B cell (primary cell): ENCODE results near the gene LTBP3. TPM values are rescaled to one million over a fixed set of nuclear protein-coding genes. Genes with fewer than 3 reads are reported as not detected.

Experiments
- ATAC-seq: fragments of 200-7000 bp; cut with Tn5 transposase; one replicate; pipeline ENCODE4 v1.10.0; 2021; ENCODE audit warnings: low read depth, mild to moderate bottlenecking, moderate number of reproducible peaks, moderate library complexity
- CTCF ChIA-PET: fragments of 350-600 bp; sonication (Branson Sonifier 250); formaldehyde crosslinking; loops from one replicate; lab custom pipeline; 2021; ENCODE audit warnings: antibody characterized with exemption, inconsistent platforms; lab: Charles Lee
- POLR2A ChIA-PET: fragments of 350-600 bp; sonication (Branson Sonifier 250); formaldehyde crosslinking; loops from one replicate; lab custom pipeline; 2021; ENCODE audit warnings: antibody characterized with exemption; lab: Charles Lee
- DNase-seq: peaks from one replicate; pipeline ENCODE4 v3.0.0; 2013
- H2AFZ ChIP-seq: 2 replicates; pipeline ENCODE4 v1.6.1; 2012; ENCODE audit warnings: mild to moderate bottlenecking, low read depth, low read length; ENCODE audit not compliant: insufficient read depth, poor library complexity, severe bottlenecking
- H3K27ac ChIP-seq, 2 donors: 1 replicate in 1 of 2; 2 replicates in 1 of 2; pipeline ENCODE4 v1.5.1; 2012 to 2013; ENCODE audit warnings: low read length in 2 of 2, mild to moderate bottlenecking in 2 of 2, moderate library complexity in 1 of 2
- H3K27me3 ChIP-seq, 4 experiments: fragments of 200-600 bp in 1 of 4; sonication (generic) in 1 of 4; replicated peaks in 1 of 4; 1 replicate in 2 of 4; 2 replicates in 2 of 4; pipeline versions ENCODE4 v1.6.1 to v1.7.0; 2013 to 2016; ENCODE audit warnings: low read length in 3 of 4, mild to moderate bottlenecking in 2 of 4, mixed read lengths in 1 of 4, moderate library complexity in 1 of 4; ENCODE audit not compliant: insufficient read depth in 4 of 4, control insufficient read depth in 3 of 4; ENCODE audit errors: control extremely low read depth in 1 of 4
- H3K36me3 ChIP-seq, 2 experiments: replicated peaks in 1 of 2; 1 replicate in 1 of 2; 2 replicates in 1 of 2; pipeline versions ENCODE4 v1.6.1 to v1.7.1; 2013; ENCODE audit warnings: low read length in 1 of 2; ENCODE audit not compliant: insufficient read depth in 2 of 2, control insufficient read depth in 1 of 2; ENCODE audit errors: control extremely low read depth in 1 of 2, extremely low read depth in 1 of 2
- H3K4me1 ChIP-seq, 2 donors: fragments of 200-600 bp in 1 of 2; sonication (generic) in 1 of 2; 1 replicate in 1 of 2; 2 replicates in 1 of 2; pipeline versions ENCODE4 v1.5.1 to v1.6.1; 2013 to 2017; ENCODE audit warnings: low read length in 2 of 2; ENCODE audit not compliant: control insufficient read depth in 2 of 2, insufficient read depth in 2 of 2
- H3K4me2 ChIP-seq: replicated peaks from 2 replicates; pipeline ENCODE3; 2012; ENCODE audit warnings: mild to moderate bottlenecking, low read depth, low read length; ENCODE audit not compliant: poor library complexity, severe bottlenecking
- H3K4me3 ChIP-seq, 5 experiments: fragments of 200-600 bp in 1 of 5; sonication (generic) in 1 of 5; 1 replicate in 3 of 5; 2 replicates in 2 of 5; pipeline versions ENCODE4 v1.5.1 to v1.7.0; 2011 to 2016; ENCODE audit warnings: low read length in 4 of 5, mild to moderate bottlenecking in 4 of 5, low read depth in 2 of 5, control low read depth in 1 of 5, moderate library complexity in 1 of 5; ENCODE audit not compliant: insufficient read depth in 1 of 5; ENCODE audit errors: control extremely low read depth in 1 of 5, extremely low read depth in 1 of 5
- H3K79me2 ChIP-seq: fragments of 200-600 bp; sonication (generic); one replicate; pipeline ENCODE4 v1.6.0; 2016; ENCODE audit warnings: low read length; ENCODE audit not compliant: control insufficient read depth, insufficient read depth
- H3K9ac ChIP-seq: fragments of 200-600 bp; sonication (generic); 2 replicates; pipeline ENCODE4 v1.6.1; 2017; ENCODE audit warnings: mild to moderate bottlenecking, low read length, moderate library complexity
- H3K9me3 ChIP-seq, 3 donors: one replicate each; pipeline versions ENCODE4 v1.6.1 to v1.7.1; 2013; ENCODE audit warnings: low read length in 2 of 3; ENCODE audit not compliant: control insufficient read depth in 2 of 3, insufficient read depth in 1 of 3; ENCODE audit errors: control extremely low read depth in 1 of 3
- H4K20me1 ChIP-seq: 2 replicates; pipeline ENCODE4 v1.6.0; 2012; ENCODE audit warnings: mild to moderate bottlenecking, low read length; ENCODE audit not compliant: insufficient read depth, control insufficient read depth, poor library complexity, severe bottlenecking
- H3K27ac Mint-ChIP-seq: one replicate; pipeline ENCODE4 v1.8.0; 2021; ENCODE audit warnings: mixed read lengths
- H3K27me3 Mint-ChIP-seq: one replicate; pipeline ENCODE4 v1.8.0; 2021; ENCODE audit warnings: mixed read lengths
- H3K4me1 Mint-ChIP-seq: one replicate; pipeline ENCODE4 v1.8.0; 2021; ENCODE audit warnings: mixed read lengths
- H3K4me3 Mint-ChIP-seq: one replicate; pipeline ENCODE4 v1.8.0; 2021; ENCODE audit warnings: mixed read lengths
- H3K9me3 Mint-ChIP-seq: one replicate; pipeline ENCODE4 v1.8.0; 2022; ENCODE audit warnings: mixed read lengths; ENCODE audit not compliant: insufficient read depth
- EZH2 ChIP-seq: IDR thresholded peaks from 2 replicates; pipeline ENCODE4 v1.6.1; 2012; ENCODE audit warnings: borderline replicate concordance, low read depth, mild to moderate bottlenecking, moderate library complexity, low read length; ENCODE audit not compliant: insufficient read depth, poor library complexity, severe bottlenecking
- WGBS: methylation state at CpG from one replicate; pipeline ENCODE4 v1.1.5; 2013; ENCODE audit warnings: missing lambda C conversion rate; ENCODE audit not compliant: insufficient coverage; 5-methylcytosine and 5-hydroxymethylcytosine counted together
- intact Hi-C: fragments of 100-400 bp; cut with micrococcal nuclease; formaldehyde crosslinking; loops from one replicate; pipeline ENCODE4 v1.10.0; 2022
- polyA plus RNA-seq: library from polyadenylated mRNA; depleted of rRNA; stranded (reverse); fragments of >200 nt; gene quantifications from 2 replicates; pipeline ENCODE4 v1.2.3, GENCODE V29; 2012
- total RNA-seq, 2 donors: library from RNA; stranded (reverse); fragments of 120-200 nt in 1 of 2; gene quantifications; 1 replicate in 1 of 2; 2 replicates in 1 of 2; pipeline versions ENCODE4 v1.2.3 to v1.2.4, GENCODE V29; 2013 to 2022
- TF ChIP-seq, protein P1 (sequence below): fragments of 200-600 bp; IDR thresholded peaks from one replicate; pipeline ENCODE4 v1.8.0; 2022; ENCODE audit warnings: antibody characterized with exemption, mild to moderate bottlenecking

LTBP3 gene
- total and polyA plus RNA-seq, 2 donors (not counting 1 experiment from before 2014, with no cell fraction given), result 65.1 to 69.0 TPM

GRCh38 chr11:65503949-65504673 lies 54.0 kb downstream of the LTBP3 start:
- Histone ChIP-seq H3K4me1 (peaks cover 42 to 49% of the 10 kb centered on the region in 2 donors), H3K9me3 (no peaks in the 10 kb centered on the region), H3K79me2 (peaks cover 71% of the 10 kb centered on the region), H2AFZ (no peak overlapping the region), H3K4me2 (peak overlapping the region; percentile 97), H3K27me3 (no peaks in the 10 kb centered on the region), H4K20me1 (peaks cover 82% of the 10 kb centered on the region), H3K36me3 (peaks cover 1 to 67% of the 10 kb centered on the region in 2 experiments), H3K27ac (peak overlapping the region in 1 of 2 donors; percentile 99), H3K4me3 (peak overlapping the region; percentile 76 to 100 (median 93)), H3K9ac (peak overlapping the region; percentile 97)
- Mint-ChIP-seq H3K27me3 (no peaks in the 10 kb centered on the region), H3K4me3 (no peak overlapping the region), H3K4me1 (peaks cover 47% of the 10 kb centered on the region), H3K9me3 (no peaks in the 10 kb centered on the region), H3K27ac (peak overlapping the region; percentile 39)
- ChIA-PET CTCF (interaction anchor here (1.2 to 17.5 kb wide), 8 partner anchors 8 to 133 kb away, joined by 3 to 541 read pairs (median 4); partner anchors contain the start of genes FRMD8, NEAT1 and SLC25A45), POLR2A (interaction anchor here (0.6 to 20.7 kb wide), 11 partner anchors 11 to 732 kb away, joined by 3 to 1159 read pairs (median 6); partner anchors contain the start of gene NEAT1)
- ATAC-seq (no peak), DNase-seq (no peak)
- intact Hi-C loops, result no loop called here
- 6% methylated on average over 3 of the region's 3 CpGs for WGBS
- TF ChIP-seq, protein P1, sequence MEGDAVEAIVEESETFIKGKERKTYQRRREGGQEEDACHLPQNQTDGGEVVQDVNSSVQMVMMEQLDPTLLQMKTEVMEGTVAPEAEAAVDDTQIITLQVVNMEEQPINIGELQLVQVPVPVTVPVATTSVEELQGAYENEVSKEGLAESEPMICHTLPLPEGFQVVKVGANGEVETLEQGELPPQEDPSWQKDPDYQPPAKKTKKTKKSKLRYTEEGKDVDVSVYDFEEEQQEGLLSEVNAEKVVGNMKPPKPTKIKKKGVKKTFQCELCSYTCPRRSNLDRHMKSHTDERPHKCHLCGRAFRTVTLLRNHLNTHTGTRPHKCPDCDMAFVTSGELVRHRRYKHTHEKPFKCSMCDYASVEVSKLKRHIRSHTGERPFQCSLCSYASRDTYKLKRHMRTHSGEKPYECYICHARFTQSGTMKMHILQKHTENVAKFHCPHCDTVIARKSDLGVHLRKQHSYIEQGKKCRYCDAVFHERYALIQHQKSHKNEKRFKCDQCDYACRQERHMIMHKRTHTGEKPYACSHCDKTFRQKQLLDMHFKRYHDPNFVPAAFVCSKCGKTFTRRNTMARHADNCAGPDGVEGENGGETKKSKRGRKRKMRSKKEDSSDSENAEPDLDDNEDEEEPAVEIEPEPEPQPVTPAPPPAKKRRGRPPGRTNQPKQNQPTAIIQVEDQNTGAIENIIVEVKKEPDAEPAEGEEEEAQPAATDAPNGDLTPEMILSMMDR, result no peak
- no peak for TF ChIP-seq EZH2
